ENCODE data around the gene KRT35. TPM values are rescaled to one million over a fixed set of nuclear protein-coding genes. Genes with fewer than 3 reads are reported as not detected.
A peak's percentile ranks its signal among the peaks of the same experiment; 100 is the strongest.

Gene KRT35
- total and polyA plus RNA-seq, 2 donors (not counting 3 experiments of a cell fraction or from before 2014, with no cell fraction given): not detected

GRCh38 chr17:41492351-41492750, 11.4 kb upstream of the KRT35 start:
- Histone ChIP-seq H4K20me1 (replicated peaks; ENCODE audit: control insufficient read depth, extremely low read depth, insufficient read depth, low read length) (no peaks in the 10 kb centered on the region), H3K36me3 (ENCODE audit: control insufficient read depth in 2 of 2, extremely low read depth in 1 of 2, insufficient read depth in 2 of 2, low read length in 2 of 2) (no peaks in the 10 kb centered on the region), H3K9ac (replicated peaks; ENCODE audit: extremely low read depth, insufficient read depth, low read length) (no peak overlapping the region), H2AFZ (ENCODE audit: low read depth, low read length) (peak overlapping the region; percentile 61), H3K4me2 (ENCODE audit: insufficient read depth, low read length) (no peak overlapping the region), H3K9me3 (replicated peaks; ENCODE audit: control insufficient read depth, insufficient read depth, low read length) (no peaks in the 10 kb centered on the region), H3K27me3 (ENCODE audit: control insufficient read depth in 2 of 2, insufficient read depth in 2 of 2, low read length in 2 of 2) (no peaks in the 10 kb centered on the region), H3K4me3 (replicated peaks in 1 of 3; ENCODE audit: insufficient read depth in 1 of 3, low read depth in 1 of 3, low read length in 3 of 3) (no peak overlapping the region), H3K79me2 (ENCODE audit: control insufficient read depth, insufficient read depth, low read length) (no peaks in the 10 kb centered on the region), H3K27ac (ENCODE audit: insufficient read depth, low read depth, low read length) (no peak overlapping the region), H3K4me1 (ENCODE audit: control insufficient read depth, extremely low read depth, insufficient read depth, low read length) (peaks cover 24% of the 10 kb centered on the region), H3K9me1 (replicated peaks; ENCODE audit: control insufficient read depth, extremely low read depth, insufficient read depth, low read length) (no peaks in the 10 kb centered on the region)
- CTCF ChIA-PET: interaction anchor here (0.5 to 22.3 kb wide), 9 partner anchors 12 to 673 kb away, joined by 3 to 350 read pairs (median 4); partner anchors contain the start of gene KRT13
- TF ChIP-seq FOS (IDR thresholded peaks at IDR 0.05; ENCODE audit: borderline replicate concordance, insufficient read depth, low read length): no peak
- no peak for TF ChIP-seq MAX (IDR thresholded peaks at IDR 0.05; ENCODE audit: insufficient read depth, insufficient read length)
- no peak for TF ChIP-seq EZH2 (IDR thresholded peaks at IDR 0.05; ENCODE audit: borderline replicate concordance, low read depth, low read length, severe bottlenecking)
- POLR2A ChIA-PET: interaction anchor here (1.1 kb wide), 1 partner anchor 196 kb away, joined by 3 read pairs; the partner anchor contains the start of gene EIF1
- DNase-seq (ENCODE audit: low read depth, low spot score): no peak
- no TSS peak for BruUV-seq (replicated peaks)
- dilution Hi-C loops (cut with MboI; ENCODE audit: extremely low pct_ligation_motif_present, low sequenced_read_pairs): no loop called here
- no peak for FAIRE-seq
- intact Hi-C loops (cut with micrococcal nuclease): loop anchor here (10.0 kb wide), 2 partner anchors 88 to 688 kb away; no protein-coding TSS in a partner anchor

GRCh38 chr17:41491476-41491875, 10.5 kb upstream of the KRT35 start:
- H3K79me2 ChIP-seq (ENCODE audit: control insufficient read depth, insufficient read depth, low read length): no peaks in the 10 kb centered on the region
- H3K36me3 ChIP-seq (ENCODE audit: control insufficient read depth in 2 of 2, extremely low read depth in 1 of 2, insufficient read depth in 2 of 2, low read length in 2 of 2): no peaks in the 10 kb centered on the region
- no TSS peak for BruUV-seq (replicated peaks)
- CTCF ChIA-PET: interaction anchor here (1.5 to 22.3 kb wide), 4 partner anchors 13 to 172 kb away, joined by 3 to 350 read pairs (median 34); partner anchors contain the start of gene KRT13
- H3K9me3 ChIP-seq (replicated peaks; ENCODE audit: control insufficient read depth, insufficient read depth, low read length): no peaks in the 10 kb centered on the region
- no peak overlapping the region for H3K4me3 ChIP-seq (replicated peaks in 1 of 3; ENCODE audit: insufficient read depth in 1 of 3, low read depth in 1 of 3, low read length in 3 of 3)
- no peak overlapping the region for H3K4me2 ChIP-seq (ENCODE audit: insufficient read depth, low read length)
- TF ChIP-seq CTCF (IDR thresholded peaks at IDR 0.05; ENCODE audit: extremely low read depth in 1 of 2, insufficient read depth in 1 of 2, low read depth in 1 of 2, low read length in 2 of 2): no peak
- no peak for TF ChIP-seq MYC (IDR thresholded peaks at IDR 0.05; ENCODE audit: low read depth, low read length)
- no peak for TF ChIP-seq FOS (IDR thresholded peaks at IDR 0.05; ENCODE audit: borderline replicate concordance, insufficient read depth, low read length)
- TF ChIP-seq GATA2 (IDR thresholded peaks at IDR 0.05; ENCODE audit: insufficient read depth, insufficient read length, low read depth, low read length): no peak
- no peak for TF ChIP-seq EZH2 (IDR thresholded peaks at IDR 0.05; ENCODE audit: borderline replicate concordance, low read depth, low read length, severe bottlenecking)
- TF ChIP-seq MAX (IDR thresholded peaks at IDR 0.05; ENCODE audit: insufficient read depth, insufficient read length): no peak
- no peak for TF ChIP-seq POLR2AphosphoS5 (IDR thresholded peaks at IDR 0.05; ENCODE audit: insufficient read depth, low read depth, low read length)
- TF ChIP-seq JUN (IDR thresholded peaks at IDR 0.05; ENCODE audit: borderline replicate concordance, insufficient read depth, insufficient read length, low read depth): no peak
- no peak for TF ChIP-seq POLR2A (IDR thresholded peaks at IDR 0.05; ENCODE audit: low read depth, low read length)
- DNase-seq (ENCODE audit: low read depth, low spot score) (no peak), FAIRE-seq (no peak)
- peaks cover 20% of the 10 kb centered on the region for H3K4me1 ChIP-seq (ENCODE audit: control insufficient read depth, extremely low read depth, insufficient read depth, low read length)
- no peak overlapping the region for H2AFZ ChIP-seq (ENCODE audit: low read depth, low read length)
- POLR2A ChIA-PET: interaction anchor here (0.5 kb wide), 1 partner anchor 35 kb away, joined by 3 read pairs; no protein-coding TSS in a partner anchor
- H3K9ac ChIP-seq (replicated peaks; ENCODE audit: extremely low read depth, insufficient read depth, low read length): no peak overlapping the region
- intact Hi-C loops (cut with micrococcal nuclease) (loop anchor here (10.0 kb wide), 2 partner anchors 87 to 687 kb away; no protein-coding TSS in a partner anchor), dilution Hi-C loops (cut with MboI; ENCODE audit: extremely low pct_ligation_motif_present, low sequenced_read_pairs) (no loop called here)
- no peaks in the 10 kb centered on the region for H4K20me1 ChIP-seq (replicated peaks; ENCODE audit: control insufficient read depth, extremely low read depth, insufficient read depth, low read length)
- H3K27ac ChIP-seq (ENCODE audit: insufficient read depth, low read depth, low read length): no peak overlapping the region
- no peaks in the 10 kb centered on the region for H3K9me1 ChIP-seq (replicated peaks; ENCODE audit: control insufficient read depth, extremely low read depth, insufficient read depth, low read length)
- no peaks in the 10 kb centered on the region for H3K27me3 ChIP-seq (ENCODE audit: control insufficient read depth in 2 of 2, insufficient read depth in 2 of 2, low read length in 2 of 2)
